HG03378 (cell line): ENCODE data around the gene SRSF4.

Experiments used
- ATAC-seq: cut with Tn5 transposase; IDR thresholded peaks from one replicate; pipeline ENCODE4 v1.9.1; 2021; ENCODE audit warnings: mild to moderate bottlenecking, moderate library complexity; ENCODE audit not compliant: unreplicated experiment

The SRSF4 gene

DNA sequence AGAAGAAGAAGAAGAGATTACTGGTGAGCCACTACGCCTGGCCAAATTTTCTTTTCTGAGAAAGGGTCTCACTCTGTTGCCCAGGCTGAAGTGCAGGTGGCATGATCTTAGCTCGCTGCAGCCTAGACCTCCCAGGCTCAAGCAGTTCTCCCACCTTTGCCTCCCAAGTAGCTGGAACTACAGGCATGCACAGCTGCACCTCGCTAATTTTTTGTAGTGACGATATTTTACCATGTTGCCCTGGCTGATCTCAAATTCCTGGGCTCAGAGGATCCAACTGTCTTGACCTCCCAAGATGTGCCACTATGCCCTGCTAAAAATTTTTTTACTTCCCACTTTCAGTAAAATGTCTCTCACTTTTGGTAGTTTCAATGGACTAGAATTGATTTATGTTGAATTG, 82.4 kb downstream of the SRSF4 start:
- ATAC-seq, result no peak
